ENCODE data around the gene SATB1. TPM values are rescaled to one million over a fixed set of nuclear protein-coding genes. Genes with fewer than 3 reads are reported as not detected.

The SATB1 gene
- total RNA-seq = 1 to 10 TPM; 4.0 to 9.6 TPM

DNA sequence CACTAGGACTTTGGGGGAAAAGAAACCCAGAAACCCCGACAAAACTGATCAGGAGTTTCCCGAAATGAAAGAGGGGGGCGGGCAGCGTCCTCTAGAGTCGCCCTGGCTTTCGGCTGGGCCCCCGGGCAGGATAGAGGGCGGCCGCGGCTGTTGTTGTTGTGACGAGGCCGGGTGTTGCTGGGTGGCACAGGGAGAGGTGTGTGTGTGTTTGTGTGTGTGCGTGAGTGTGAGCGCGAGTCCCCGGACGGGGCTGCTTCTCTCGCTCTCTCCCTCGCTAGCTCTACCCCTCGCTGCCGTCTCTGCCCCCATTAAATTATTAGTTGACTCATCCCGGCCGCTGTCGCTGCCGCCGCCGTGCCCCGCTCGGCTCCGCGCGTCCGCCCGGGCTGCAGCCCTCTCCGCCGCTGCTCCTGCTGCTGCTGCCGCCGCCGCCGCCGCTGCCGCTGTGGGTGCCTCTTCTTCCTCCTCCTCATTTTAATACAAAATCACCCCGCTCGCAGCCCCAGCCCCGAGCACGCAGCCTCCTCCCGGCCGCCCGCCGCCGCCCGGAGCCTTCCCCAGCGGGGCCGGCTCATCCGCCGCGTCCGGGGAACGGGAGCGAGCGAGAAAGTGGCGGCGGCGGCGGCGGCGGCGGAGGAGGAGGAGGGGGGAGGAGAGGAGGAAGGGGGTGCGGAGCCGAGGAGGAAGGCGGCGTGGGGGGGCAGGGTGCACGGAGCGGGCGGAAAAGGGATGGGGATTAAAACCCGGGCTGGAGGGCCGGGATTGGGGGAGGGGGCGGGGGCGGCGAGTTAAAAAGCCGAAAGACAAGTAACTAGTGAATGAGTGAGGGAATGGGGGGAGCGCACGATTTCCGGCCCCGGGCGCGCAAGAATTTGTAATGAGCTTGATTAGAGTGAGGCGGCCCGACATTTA lies at the start of gene SATB1:
Gene SATB1, minus strand, starts transcription at position 611 of the 912 bp plus-strand sequence. CDS start 4,372 bp downstream, outside the sequence.

